GM19240 (cell line): ENCODE results near the gene TGM5.
"Not testable (repeated sequence)": the region's sequence is repeated elsewhere in the genome, so short reads cannot be mapped to it uniquely, and the experiment has no call there.

Experiments used
- DNase-seq: peaks from one replicate; pipeline ENCODE4 v3.0.0; 2011; ENCODE audit warnings: low spot score; ENCODE audit not compliant: insufficient read length

TGM5 gene

GRCh38 chr15:43218908-43219706, 47.6 kb downstream of the TGM5 start:
- no peak for DNase-seq

DNA sequence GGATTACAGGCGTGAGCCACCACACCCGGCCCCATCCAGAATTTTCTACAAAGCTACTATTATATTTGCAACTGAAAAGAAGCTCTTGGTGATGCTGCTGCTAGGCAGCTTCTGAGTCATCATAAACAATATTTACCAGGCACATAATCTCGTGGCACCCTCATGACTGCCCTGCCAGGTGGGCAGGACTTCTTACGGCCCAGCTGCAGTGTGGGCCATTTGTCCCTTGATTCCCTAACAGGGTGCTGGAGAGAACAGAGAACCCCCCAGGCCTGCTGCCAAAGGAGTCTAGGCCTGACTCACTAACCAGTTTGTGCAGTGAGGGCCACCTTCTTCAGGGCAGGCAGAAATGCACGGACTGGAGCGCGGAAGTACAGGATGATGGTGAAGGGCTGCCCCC, 50.8 kb downstream of the TGM5 start:
- no peak for DNase-seq

DNA sequence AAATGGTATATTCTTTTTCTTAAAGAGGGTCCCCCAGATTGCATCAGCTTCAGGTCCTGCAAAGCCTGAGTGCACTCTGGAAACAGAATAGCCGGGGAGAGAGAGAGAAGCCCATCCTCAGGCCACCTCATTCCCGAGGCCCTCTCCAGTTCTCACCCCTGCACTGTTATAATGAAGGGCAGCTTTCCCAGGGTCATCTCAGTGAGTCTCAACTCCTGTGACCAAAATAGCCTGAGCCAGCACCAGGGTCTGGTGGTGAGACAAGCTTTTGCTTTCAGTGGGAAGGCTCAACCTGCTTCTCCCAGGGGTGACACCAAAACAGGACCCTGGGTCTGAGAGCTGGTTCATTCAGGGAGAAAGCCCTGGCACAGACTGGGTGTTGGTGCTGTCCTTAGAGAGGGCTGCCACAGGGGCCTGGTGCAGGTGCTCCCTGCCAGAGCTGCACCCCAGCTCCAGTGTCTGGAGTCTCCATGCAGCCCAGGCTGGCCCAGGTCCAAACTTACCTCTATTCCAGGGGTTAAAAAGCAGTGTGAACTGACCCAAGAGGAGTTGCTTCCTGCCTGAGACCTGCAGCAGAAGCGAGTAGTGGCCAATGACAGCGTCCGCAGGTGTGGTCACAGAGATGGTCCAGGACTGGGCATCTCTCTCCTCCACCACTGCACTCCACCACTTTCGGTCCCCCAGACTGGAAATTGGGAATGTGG, 52.0 kb downstream of the TGM5 start:
- no peak for DNase-seq

DNA sequence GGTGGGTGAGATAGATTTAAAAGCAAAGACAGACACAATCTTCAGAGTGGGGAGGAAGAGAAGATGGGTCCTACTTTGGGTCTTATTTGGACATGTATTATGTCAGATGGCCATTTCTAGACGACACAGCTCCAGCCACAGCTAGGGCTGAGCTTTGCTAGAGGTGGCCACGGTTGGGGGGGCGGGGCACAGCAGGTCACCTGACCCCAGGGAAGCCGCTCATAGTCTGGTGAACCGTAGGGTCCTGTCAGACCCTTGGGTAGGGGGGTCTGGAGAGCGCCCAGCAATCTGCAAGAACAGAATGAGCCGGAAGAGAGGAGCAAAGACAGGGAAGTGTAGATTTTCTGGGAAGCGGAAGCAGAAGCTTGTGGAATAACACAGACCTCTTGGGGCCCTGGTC, 52.6 kb downstream of the TGM5 start:
- no peak for DNase-seq

GRCh38 chr15:43213466-43213865, 53.3 kb downstream of the TGM5 start:
- no peak for DNase-seq

- no peak for DNase-seq
Observed at GRCh38 chr15:43212951-43213350, 53.8 kb downstream of the TGM5 start.

GRCh38 chr15:43212299-43212698, 54.4 kb downstream of the TGM5 start:
- DNase-seq, result no peak

DNA sequence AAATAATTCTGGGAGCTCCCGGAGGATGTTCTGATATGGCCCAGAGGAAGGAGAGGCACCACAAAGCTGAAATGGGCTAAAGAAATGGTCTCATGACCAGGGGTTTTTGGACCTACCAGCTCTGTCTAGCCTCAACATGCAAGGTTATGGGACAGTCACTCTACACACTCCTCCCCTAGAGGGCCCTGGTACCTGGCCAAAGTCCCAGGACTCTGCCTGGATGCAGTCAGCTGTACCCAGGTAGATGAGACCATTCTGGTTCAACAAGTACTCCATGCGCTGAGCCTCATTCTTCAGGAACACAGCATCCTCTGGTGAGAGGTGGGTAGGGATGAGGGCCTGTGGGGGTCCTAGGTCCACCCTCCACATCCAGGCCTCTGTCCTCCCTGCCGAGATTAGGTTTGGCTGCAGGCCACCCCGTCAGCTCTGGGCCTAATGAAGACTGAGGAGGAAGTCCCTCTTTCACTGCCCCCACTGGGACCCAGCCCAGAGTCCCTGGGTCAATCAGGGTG, 55.4 kb downstream of the TGM5 start:
- DNase-seq, result no peak

DNA sequence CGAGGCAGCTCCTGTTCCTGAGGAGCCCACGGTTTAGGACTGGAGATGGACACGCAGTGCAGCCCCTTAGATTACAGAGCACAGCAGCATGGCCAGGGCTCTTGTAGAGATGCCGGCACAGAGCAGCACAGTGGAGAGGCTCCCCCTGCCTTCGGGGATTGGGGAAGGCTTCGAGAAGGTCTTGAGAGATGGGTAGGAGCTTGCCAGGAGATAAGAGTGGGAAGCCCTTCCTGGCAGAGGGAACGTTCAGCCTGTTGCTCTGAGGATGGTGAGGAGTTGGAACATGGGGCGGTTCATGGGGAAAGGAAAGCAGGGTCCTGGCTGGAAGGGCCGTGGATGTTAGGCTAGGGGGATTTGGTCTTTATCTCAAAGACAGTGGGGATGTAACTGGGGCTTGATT, 55.9 kb downstream of the TGM5 start:
- DNase-seq, result no peak

DNA sequence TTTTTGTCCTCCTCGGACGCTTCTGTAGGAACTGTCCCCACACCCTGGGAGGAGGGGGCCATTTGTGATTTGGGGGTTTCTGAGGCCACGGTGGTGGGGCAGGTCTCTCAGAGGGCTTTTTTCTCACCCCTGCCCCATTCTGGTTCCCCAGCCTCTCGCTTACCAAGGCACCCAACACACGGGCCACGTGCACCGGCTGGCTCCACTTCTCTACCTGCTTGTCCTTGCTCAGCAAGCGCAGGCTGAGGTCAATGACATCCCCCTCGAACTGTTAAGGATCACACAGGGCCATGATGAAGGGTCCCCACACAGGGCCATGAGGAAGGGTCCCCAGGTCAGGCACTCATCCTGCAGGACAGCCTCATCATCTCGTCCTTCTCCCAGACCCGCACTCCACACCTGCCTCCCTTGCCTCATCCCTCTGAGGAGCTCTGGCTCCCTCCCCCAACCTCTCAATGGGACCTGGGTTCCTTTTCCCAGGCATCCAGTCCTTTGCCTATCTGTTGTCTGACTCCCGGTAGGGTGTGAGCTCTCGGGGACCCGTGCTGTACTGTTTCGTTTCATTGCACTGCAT, 56.5 kb downstream of the TGM5 start:
- DNase-seq, result no peak

GRCh38 chr15:43209059-43209824, 57.5 kb downstream of the TGM5 start:
- no peak for DNase-seq

DNA sequence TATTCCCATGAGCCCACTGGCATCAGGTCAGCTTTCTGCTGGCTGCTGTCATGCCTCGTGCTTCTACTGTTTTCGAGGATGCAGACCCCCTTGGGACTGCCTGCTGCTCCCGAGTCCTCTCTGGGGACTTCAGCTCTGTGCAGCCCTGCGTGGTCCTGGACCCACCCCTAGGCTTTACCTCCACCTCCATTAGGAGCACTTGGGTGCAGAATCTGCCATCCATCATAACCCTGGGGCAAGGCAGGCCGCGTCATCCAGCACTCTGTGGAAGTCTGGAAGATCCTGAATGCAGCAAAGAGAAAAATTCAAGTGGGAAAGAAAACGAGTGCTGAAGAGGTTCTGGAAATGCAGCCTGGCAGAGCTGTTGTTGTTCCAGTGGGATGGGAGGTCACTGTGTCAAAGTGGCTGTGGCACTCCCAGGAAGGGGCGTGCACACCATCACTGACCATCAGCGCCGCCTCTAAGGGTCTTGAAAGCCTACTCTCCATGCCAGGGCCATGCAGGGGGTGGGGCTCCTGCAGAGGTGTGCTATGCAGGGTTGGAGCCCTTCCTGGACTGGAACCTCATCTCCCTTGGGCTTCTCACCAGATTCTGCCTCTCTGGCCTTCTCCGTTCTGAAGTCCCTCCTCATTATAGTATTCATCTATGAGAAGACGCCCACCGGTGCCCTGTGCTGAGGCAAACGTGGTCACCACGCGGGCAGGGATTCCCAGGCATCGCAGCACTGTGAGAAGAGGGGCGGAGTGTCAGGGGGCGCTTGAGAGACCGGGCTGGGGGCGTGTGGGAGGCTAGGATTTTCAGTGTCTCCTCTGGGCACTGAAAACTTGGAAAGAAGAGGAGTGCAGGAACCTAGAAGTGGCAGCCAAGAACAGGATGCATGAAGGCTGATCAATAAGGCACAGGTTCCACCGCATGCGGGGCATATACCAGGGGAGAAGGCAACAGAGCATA, 58.4 kb downstream of the TGM5 start:
- DNase-seq, result no peak

DNA sequence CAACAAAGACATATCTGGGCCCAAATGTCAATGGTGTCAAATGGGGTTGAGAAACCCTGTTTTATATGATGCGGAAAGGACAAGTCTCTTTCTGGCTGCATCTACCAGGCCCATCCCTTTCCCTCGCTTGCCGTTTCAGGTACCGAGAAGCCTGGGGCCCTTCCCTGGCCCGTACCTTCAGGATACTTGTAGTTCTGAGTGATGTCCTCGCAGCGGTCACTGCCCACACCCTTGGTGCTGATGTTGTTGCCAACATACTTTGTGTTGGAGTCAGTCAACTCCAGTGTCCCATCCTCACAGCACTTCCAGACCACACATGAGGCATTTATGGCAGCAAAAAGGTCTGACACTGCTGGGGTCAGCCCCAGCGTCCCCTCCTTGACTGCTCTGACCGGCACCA, 59.7 kb downstream of the TGM5 start:
- no peak for DNase-seq

GRCh38 chr15:43206054-43206453, 60.7 kb downstream of the TGM5 start:
- no peak for DNase-seq

GRCh38 chr15:43204016-43204901, 62.5 kb downstream of the TGM5 start:
- DNase-seq, result peak; percentile 53

DNA sequence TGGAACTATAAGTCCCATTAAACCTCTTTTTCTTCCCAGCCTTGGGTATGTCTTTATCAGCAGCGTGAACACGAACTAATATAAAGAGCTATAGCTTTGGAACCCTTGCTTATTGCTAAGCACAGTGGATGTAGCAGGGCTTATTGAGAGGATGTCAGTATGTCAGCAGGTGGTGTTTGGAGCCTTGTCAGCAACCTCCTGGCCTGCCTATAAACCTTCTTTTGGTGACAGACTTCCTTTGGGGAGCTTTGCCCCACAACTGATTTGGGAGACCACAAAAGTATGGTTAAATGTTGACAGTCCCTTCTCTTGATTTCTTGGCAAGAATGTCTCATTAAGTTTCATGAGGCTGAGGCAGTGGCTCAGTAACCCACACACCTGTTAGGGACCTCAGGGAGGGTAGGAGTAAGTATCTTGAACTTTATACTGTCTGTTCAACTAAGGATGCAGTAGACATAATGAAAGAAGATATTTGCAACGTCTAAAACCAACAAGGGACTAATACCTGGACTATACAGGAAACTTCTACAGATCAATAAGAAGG, 66.7 kb downstream of the TGM5 start:
- DNase-seq, result no peak

GRCh38 chr15:43198992-43199391, 67.7 kb downstream of the TGM5 start:
- no peak for DNase-seq

- not testable (repeated sequence) for DNase-seq
Observed at GRCh38 chr15:43198556-43198955, 68.2 kb downstream of the TGM5 start.

DNA sequence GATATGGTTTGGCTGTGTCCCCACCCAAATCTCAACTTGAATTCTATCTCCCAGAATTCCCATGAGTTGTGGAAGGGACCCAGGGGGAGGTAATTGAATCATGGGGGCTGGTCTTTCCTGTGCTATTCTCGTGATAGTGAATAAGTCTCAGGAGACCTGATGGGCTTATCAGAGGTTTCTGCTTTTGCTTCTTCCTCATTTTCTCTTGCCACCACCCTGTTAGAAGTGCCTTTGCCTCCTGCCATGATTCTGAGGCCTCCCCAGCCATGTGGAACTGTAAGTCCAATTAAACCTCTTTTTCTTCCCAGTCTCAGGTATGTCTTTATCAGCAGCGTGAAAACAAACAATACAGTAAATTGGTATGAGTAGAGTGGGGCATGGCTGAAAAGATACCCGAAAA, 69.0 kb downstream of the TGM5 start:
- DNase-seq, result not testable (repeated sequence)
